Globus pallidus (tissue), 1 donor: ENCODE measurements around the gene COL2A1.

ENCODE experiments used
- DNase-seq: peaks from one replicate; pipeline ENCODE4 v3.0.0-alpha.2; 2015; ENCODE audit warnings: low spot score

COL2A1 gene

GRCh38 chr12:48030173-48030650 lies 25.9 kb upstream of the COL2A1 start:
- DNase-seq: no peak

- no peak for DNase-seq
Observed at GRCh38 chr12:48029491-48030172, 25.4 kb upstream of the COL2A1 start.

- no peak for DNase-seq
Observed at GRCh38 chr12:48028541-48029431, 24.5 kb upstream of the COL2A1 start.

GRCh38 chr12:48027183-48028002 lies 23.1 kb upstream of the COL2A1 start:
- no peak for DNase-seq

- no peak for DNase-seq
Observed at GRCh38 chr12:48026060-48026827, 22.0 kb upstream of the COL2A1 start.

- no peak for DNase-seq
Observed at GRCh38 chr12:48025281-48025680, 21.0 kb upstream of the COL2A1 start.

- no peak for DNase-seq
Observed at GRCh38 chr12:48024735-48025134, 20.5 kb upstream of the COL2A1 start.

- DNase-seq: no peak
Observed at GRCh38 chr12:48023386-48023785, 19.1 kb upstream of the COL2A1 start.

- no peak for DNase-seq
Observed at GRCh38 chr12:48022676-48023385, 18.6 kb upstream of the COL2A1 start.

- no peak for DNase-seq
Observed at GRCh38 chr12:48022180-48022521, 17.9 kb upstream of the COL2A1 start.

- no peak for DNase-seq
Observed at GRCh38 chr12:48021485-48022179, 17.4 kb upstream of the COL2A1 start.

GRCh38 chr12:48019639-48020265 lies 15.5 kb upstream of the COL2A1 start:
- no peak for DNase-seq

- no peak for DNase-seq
Observed at GRCh38 chr12:48018618-48018995, 14.3 kb upstream of the COL2A1 start.

- no peak for DNase-seq
Observed at GRCh38 chr12:48017921-48018617, 13.8 kb upstream of the COL2A1 start.

- DNase-seq: peak; percentile 84
Observed at GRCh38 chr12:48017496-48017895, 13.2 kb upstream of the COL2A1 start.

- DNase-seq: no peak
Observed at GRCh38 chr12:48016373-48017020, 12.2 kb upstream of the COL2A1 start.

- no peak for DNase-seq
Observed at GRCh38 chr12:48015954-48016353, 11.7 kb upstream of the COL2A1 start.

GRCh38 chr12:48015129-48015528 lies 10.9 kb upstream of the COL2A1 start:
- DNase-seq: no peak

- no peak for DNase-seq
Observed at GRCh38 chr12:48013287-48013686, 9.0 kb upstream of the COL2A1 start.
